HEK293 (cell line): ENCODE results near the gene AKAP6.

Experiments used
- CTCF ChIA-PET: fragments of 350-600 bp; formaldehyde crosslinking; extraction: SDS; loops from one replicate; lab custom pipeline; 2021; ENCODE audit warnings: antibody characterized with exemption; lab: Yijun Ruan, JAX
- POLR2A ChIA-PET: fragments of 300-600 bp; formaldehyde crosslinking; extraction: SDS; loops from one replicate; lab custom pipeline; 2020; ENCODE audit warnings: antibody characterized with exemption, inconsistent platforms; lab: Yijun Ruan, JAX
- H3K27ac ChIP-seq: fragments of 200-500 bp; sonication (Bioruptor generic); 2 replicates; pipeline ENCODE4 v1.5.1; 2014; ENCODE audit warnings: low read depth, low read length, control low read depth, inconsistent platforms; ENCODE audit errors: extremely low read depth
- H3K36me3 ChIP-seq, 2 experiments: fragments of 200-500 bp in 1 of 2; sonication (Bioruptor generic) in 1 of 2; 1 replicate in 1 of 2; 2 replicates in 1 of 2; pipeline ENCODE4 v1.5.1; 2014 to 2017; ENCODE audit warnings: inconsistent platforms in 2 of 2, low read length in 2 of 2; ENCODE audit not compliant: control insufficient read depth in 2 of 2, insufficient read depth in 1 of 2
- H3K4me1 ChIP-seq: fragments of 200-500 bp; sonication (Bioruptor generic); 2 replicates; pipeline ENCODE4 v1.5.1; 2014; ENCODE audit warnings: mild to moderate bottlenecking, low read length, inconsistent platforms; ENCODE audit not compliant: control insufficient read depth, insufficient read depth
- H3K4me3 ChIP-seq: 2 replicates; pipeline ENCODE4 v1.5.1; 2011; ENCODE audit warnings: low read depth, mild to moderate bottlenecking, control low read depth, low read length, moderate library complexity
- H3K9me3 ChIP-seq: fragments of 200-500 bp; sonication (Bioruptor generic); 2 replicates; pipeline ENCODE4 v1.5.1; 2014; ENCODE audit warnings: low read depth, low read length, inconsistent platforms; ENCODE audit not compliant: control insufficient read depth, insufficient read depth
- GLI4 ChIP-seq: fragments of 450-650 bp; formaldehyde crosslinking; IDR thresholded peaks from 2 replicates; pipeline ENCODE4 v1.5.1; 2016; ENCODE audit warnings: missing biosample characterization, missing genetic modification characterization
- ZBTB7A ChIP-seq: fragments of 450-650 bp; formaldehyde crosslinking; IDR thresholded peaks from 2 replicates; pipeline ENCODE4 v1.5.1; 2016; ENCODE audit warnings: low read depth, missing biosample characterization, missing genetic modification characterization
- ZFP3 ChIP-seq: fragments of 450-650 bp; formaldehyde crosslinking; IDR thresholded peaks from 2 replicates; pipeline ENCODE4 v1.5.1; 2016; ENCODE audit warnings: low read depth, missing biosample characterization, missing genetic modification characterization
- ZNF202 ChIP-seq: fragments of 450-650 bp; formaldehyde crosslinking; IDR thresholded peaks from 2 replicates; pipeline ENCODE4 v1.5.1; 2016; ENCODE audit warnings: missing biosample characterization, missing genetic modification characterization, borderline replicate concordance
- ZNF473 ChIP-seq: fragments of 450-650 bp; formaldehyde crosslinking; IDR thresholded peaks from 2 replicates; pipeline ENCODE4 v1.5.1; 2017; ENCODE audit warnings: missing biosample characterization, missing genetic modification characterization
- ZNF529 ChIP-seq: fragments of 450-650 bp; formaldehyde crosslinking; IDR thresholded peaks from 2 replicates; pipeline ENCODE4 v1.5.1; 2017; ENCODE audit warnings: missing genetic modification characterization, missing biosample characterization; ENCODE audit not compliant: insufficient replicate concordance
- ZNF548 ChIP-seq: fragments of 450-650 bp; formaldehyde crosslinking; IDR thresholded peaks from 2 replicates; pipeline ENCODE4 v1.5.1; 2016; ENCODE audit warnings: missing biosample characterization, missing genetic modification characterization
- ZNF549 ChIP-seq: fragments of 450-650 bp; IDR thresholded peaks from 2 replicates; pipeline ENCODE4 v1.5.1; 2018; ENCODE audit warnings: missing biosample characterization, missing genetic modification characterization, mild to moderate bottlenecking, inconsistent platforms, moderate library complexity
- ZNF558 ChIP-seq: fragments of 450-650 bp; formaldehyde crosslinking; IDR thresholded peaks from 2 replicates; pipeline ENCODE4 v1.5.1; 2016; ENCODE audit warnings: missing biosample characterization, missing genetic modification characterization
- ZNF624 ChIP-seq: fragments of 450-650 bp; formaldehyde crosslinking; IDR thresholded peaks from 2 replicates; pipeline ENCODE4 v1.5.1; 2017; ENCODE audit warnings: missing biosample characterization, missing genetic modification characterization
- ZNF658 ChIP-seq: fragments of 450-650 bp; formaldehyde crosslinking; IDR thresholded peaks from 2 replicates; pipeline ENCODE4; 2016; ENCODE audit warnings: missing biosample characterization, missing genetic modification characterization
- ZNF791 ChIP-seq: fragments of 450-650 bp; formaldehyde crosslinking; IDR thresholded peaks from 2 replicates; pipeline ENCODE4 v1.5.1; 2016; ENCODE audit warnings: missing biosample characterization, missing genetic modification characterization
- ZNF792 ChIP-seq: fragments of 450-650 bp; formaldehyde crosslinking; IDR thresholded peaks from 2 replicates; pipeline ENCODE4 v1.5.1; 2016; ENCODE audit warnings: missing biosample characterization, missing genetic modification characterization
- ZSCAN23 ChIP-seq: fragments of 450-650 bp; formaldehyde crosslinking; IDR thresholded peaks from 2 replicates; pipeline ENCODE4 v1.5.1; 2016; ENCODE audit warnings: missing biosample characterization, missing genetic modification characterization
- TF ChIP-seq, protein P1 (sequence below): fragments of 450-650 bp; IDR thresholded peaks from 2 replicates; pipeline ENCODE4 v1.5.1; 2018; ENCODE audit warnings: missing biosample characterization, mild to moderate bottlenecking, missing genetic modification characterization
- TF ChIP-seq, protein P2 (sequence below): fragments of 450-650 bp; formaldehyde crosslinking; IDR thresholded peaks from 2 replicates; pipeline ENCODE4 v1.5.1; 2016; ENCODE audit warnings: missing biosample characterization, missing genetic modification characterization
- TF ChIP-seq, protein P3 (sequence below): fragments of 450-650 bp; formaldehyde crosslinking; IDR thresholded peaks from 2 replicates; pipeline ENCODE4 v1.5.1; 2017; ENCODE audit warnings: missing biosample characterization, missing genetic modification characterization
- TF ChIP-seq, protein P4 (sequence below): fragments of 450-650 bp; formaldehyde crosslinking; IDR thresholded peaks from 2 replicates; pipeline ENCODE4 v1.5.1; 2016; ENCODE audit warnings: missing biosample characterization, missing genetic modification characterization
- TF ChIP-seq, protein P5 (sequence below): fragments of 450-650 bp; formaldehyde crosslinking; IDR thresholded peaks from 2 replicates; pipeline ENCODE4 v1.5.1; 2016; ENCODE audit warnings: missing biosample characterization, missing genetic modification characterization
- TF ChIP-seq, protein P6 (sequence below): fragments of 450-650 bp; formaldehyde crosslinking; IDR thresholded peaks from 2 replicates; pipeline ENCODE4 v1.5.1; 2016; ENCODE audit warnings: missing biosample characterization, missing genetic modification characterization

Gene AKAP6

DNA sequence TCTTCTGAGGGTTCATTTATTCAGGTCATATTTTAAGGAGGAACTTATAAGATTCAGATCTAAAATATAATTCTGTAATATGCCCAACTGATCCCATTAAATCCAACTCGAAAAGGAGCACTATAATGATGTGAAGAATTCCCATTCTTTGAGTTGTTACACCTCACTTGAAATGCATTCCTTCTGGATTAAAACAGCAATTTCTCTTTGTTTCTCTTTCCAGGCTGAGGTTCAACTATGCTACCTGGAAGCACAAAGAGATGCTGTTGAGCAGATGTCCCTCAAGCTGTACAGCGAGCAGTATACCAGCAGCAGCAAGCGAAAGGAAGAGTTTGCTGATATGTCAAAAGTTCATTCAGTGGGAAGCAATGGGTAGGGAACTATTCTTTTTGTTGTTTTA, 349.0 kb downstream of the AKAP6 start (continued):
- TF ChIP-seq, protein P1, sequence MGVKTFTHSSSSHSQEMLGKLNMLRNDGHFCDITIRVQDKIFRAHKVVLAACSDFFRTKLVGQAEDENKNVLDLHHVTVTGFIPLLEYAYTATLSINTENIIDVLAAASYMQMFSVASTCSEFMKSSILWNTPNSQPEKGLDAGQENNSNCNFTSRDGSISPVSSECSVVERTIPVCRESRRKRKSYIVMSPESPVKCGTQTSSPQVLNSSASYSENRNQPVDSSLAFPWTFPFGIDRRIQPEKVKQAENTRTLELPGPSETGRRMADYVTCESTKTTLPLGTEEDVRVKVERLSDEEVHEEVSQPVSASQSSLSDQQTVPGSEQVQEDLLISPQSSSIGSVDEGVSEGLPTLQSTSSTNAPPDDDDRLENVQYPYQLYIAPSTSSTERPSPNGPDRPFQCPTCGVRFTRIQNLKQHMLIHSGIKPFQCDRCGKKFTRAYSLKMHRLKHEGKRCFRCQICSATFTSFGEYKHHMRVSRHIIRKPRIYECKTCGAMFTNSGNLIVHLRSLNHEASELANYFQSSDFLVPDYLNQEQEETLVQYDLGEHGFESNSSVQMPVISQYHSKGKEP = no peak
- TF ChIP-seq ZBTB7A (tag by site-specific recombination) = no peak
- TF ChIP-seq, protein P2, sequence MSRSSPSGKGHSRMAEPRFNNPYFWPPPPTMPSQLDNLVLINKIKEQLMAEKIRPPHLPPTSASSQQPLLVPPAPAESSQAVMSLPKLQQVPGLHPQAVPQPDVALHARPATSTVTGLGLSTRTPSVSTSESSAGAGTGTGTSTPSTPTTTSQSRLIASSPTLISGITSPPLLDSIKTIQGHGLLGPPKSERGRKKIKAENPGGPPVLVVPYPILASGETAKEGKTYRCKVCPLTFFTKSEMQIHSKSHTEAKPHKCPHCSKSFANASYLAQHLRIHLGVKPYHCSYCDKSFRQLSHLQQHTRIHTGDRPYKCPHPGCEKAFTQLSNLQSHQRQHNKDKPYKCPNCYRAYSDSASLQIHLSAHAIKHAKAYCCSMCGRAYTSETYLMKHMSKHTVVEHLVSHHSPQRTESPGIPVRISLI (tag by site-specific recombination) = no peak
- TF ChIP-seq ZNF658 = no peak
- TF ChIP-seq ZFP3 = no peak
- no peak for TF ChIP-seq ZNF548 (tag by site-specific recombination)
- TF ChIP-seq, protein P3, sequence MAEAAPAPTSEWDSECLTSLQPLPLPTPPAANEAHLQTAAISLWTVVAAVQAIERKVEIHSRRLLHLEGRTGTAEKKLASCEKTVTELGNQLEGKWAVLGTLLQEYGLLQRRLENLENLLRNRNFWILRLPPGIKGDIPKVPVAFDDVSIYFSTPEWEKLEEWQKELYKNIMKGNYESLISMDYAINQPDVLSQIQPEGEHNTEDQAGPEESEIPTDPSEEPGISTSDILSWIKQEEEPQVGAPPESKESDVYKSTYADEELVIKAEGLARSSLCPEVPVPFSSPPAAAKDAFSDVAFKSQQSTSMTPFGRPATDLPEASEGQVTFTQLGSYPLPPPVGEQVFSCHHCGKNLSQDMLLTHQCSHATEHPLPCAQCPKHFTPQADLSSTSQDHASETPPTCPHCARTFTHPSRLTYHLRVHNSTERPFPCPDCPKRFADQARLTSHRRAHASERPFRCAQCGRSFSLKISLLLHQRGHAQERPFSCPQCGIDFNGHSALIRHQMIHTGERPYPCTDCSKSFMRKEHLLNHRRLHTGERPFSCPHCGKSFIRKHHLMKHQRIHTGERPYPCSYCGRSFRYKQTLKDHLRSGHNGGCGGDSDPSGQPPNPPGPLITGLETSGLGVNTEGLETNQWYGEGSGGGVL (tag by site-specific recombination) = no peak
- TF ChIP-seq ZSCAN23 (tag by site-specific recombination) = no peak

DNA sequence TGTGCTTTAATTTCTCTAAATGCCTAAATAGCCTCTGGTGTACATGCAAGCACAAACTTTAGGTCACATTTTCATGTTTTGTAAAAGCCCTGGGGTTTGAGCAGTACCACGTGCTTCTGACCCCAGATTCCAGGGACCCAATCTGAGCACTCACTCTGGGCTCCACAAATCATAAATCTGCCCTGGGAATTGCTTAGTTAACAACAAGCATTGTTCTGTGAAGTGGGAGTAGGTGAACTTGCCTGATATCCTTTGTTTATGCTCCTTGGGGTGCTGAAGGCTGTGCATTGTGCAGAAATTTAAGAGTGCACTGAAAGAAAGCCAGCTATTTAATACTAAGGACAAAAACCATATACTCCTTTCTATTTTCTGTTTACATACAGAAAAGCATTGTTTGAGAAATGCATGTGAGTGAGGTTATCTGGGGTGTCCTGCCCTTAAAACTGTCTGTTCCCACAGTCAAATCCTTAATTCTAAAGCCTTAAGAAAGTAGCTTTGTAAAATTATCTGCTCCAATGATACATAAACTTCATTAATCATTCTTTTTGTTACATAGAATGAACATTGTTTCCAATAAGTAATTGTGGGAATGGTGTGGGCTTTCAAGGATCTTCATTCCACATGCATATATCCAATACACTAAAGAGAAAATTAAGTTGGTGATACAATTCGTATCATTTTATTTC, 351.0 kb downstream of the AKAP6 start:
- H3K4me1 ChIP-seq = peaks cover 5% of the 10 kb centered on the region; the same call in 1 of the 2 replicates
- POLR2A ChIA-PET = no interaction called here
- CTCF ChIA-PET = no interaction called here
- no peak overlapping the region for H3K27ac ChIP-seq
- no peaks in the 10 kb centered on the region for H3K9me3 ChIP-seq
- no peaks in the 10 kb centered on the region for H3K36me3 ChIP-seq
- H3K4me3 ChIP-seq = no peak overlapping the region
- TF ChIP-seq, protein P4, sequence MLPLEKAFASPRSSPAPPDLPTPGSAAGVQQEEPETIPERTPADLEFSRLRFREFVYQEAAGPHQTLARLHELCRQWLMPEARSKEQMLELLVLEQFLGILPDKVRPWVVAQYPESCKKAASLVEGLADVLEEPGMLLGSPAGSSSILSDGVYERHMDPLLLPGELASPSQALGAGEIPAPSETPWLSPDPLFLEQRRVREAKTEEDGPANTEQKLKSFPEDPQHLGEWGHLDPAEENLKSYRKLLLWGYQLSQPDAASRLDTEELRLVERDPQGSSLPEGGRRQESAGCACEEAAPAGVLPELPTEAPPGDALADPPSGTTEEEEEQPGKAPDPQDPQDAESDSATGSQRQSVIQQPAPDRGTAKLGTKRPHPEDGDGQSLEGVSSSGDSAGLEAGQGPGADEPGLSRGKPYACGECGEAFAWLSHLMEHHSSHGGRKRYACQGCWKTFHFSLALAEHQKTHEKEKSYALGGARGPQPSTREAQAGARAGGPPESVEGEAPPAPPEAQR = no peak
- no peak for TF ChIP-seq ZNF658
- no peak for TF ChIP-seq ZNF791
- TF ChIP-seq, protein P5, sequence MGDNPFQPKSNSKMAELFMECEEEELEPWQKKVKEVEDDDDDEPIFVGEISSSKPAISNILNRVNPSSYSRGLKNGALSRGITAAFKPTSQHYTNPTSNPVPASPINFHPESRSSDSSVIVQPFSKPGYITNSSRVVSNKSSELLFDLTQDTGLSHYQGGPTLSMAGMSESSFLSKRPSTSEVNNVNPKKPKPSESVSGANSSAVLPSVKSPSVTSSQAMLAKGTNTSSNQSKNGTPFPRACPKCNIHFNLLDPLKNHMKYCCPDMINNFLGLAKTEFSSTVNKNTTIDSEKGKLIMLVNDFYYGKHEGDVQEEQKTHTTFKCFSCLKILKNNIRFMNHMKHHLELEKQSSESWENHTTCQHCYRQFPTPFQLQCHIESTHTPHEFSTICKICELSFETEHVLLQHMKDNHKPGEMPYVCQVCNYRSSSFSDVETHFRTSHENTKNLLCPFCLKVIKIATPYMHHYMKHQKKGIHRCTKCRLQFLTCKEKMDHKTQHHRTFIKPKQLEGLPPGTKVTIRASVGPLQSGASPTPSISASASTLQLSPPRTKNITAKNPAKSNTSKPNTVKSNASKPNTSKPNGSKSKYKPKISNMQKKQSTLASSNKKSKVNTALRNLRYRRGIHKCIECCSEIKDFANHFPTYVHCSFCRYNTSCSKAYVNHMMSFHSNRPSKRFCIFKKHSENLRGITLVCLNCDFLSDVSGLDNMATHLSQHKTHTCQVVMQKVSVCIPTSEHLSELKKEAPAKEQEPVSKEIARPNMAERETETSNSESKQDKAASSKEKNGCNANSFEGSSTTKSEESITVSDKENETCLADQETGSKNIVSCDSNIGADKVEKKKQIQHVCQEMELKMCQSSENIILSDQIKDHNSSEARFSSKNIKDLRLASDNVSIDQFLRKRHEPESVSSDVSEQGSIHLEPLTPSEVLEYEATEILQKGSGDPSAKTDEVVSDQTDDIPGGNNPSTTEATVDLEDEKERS = no peak
- no peak for TF ChIP-seq ZNF792 (tag by site-specific recombination)
- no peak for TF ChIP-seq ZNF549 (tag by site-specific recombination)
- no peak for TF ChIP-seq ZNF473
- TF ChIP-seq ZNF558 (tag by site-specific recombination) = no peak
- no peak for TF ChIP-seq ZNF202
- no peak for TF ChIP-seq ZNF529 (tag by site-specific recombination)
- TF ChIP-seq ZNF624 = no peak
- TF ChIP-seq, protein P6, sequence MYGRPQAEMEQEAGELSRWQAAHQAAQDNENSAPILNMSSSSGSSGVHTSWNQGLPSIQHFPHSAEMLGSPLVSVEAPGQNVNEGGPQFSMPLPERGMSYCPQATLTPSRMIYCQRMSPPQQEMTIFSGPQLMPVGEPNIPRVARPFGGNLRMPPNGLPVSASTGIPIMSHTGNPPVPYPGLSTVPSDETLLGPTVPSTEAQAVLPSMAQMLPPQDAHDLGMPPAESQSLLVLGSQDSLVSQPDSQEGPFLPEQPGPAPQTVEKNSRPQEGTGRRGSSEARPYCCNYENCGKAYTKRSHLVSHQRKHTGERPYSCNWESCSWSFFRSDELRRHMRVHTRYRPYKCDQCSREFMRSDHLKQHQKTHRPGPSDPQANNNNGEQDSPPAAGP = no peak
- no peak for TF ChIP-seq GLI4
